Natural killer cell (primary cell): Measurements from ENCODE around the gene SLC15A3. TPM values are rescaled to one million over a fixed set of nuclear protein-coding genes. Genes with fewer than 3 reads are reported as not detected.

Experiments used
- ATAC-seq, 3 donors: fragments of 150-1000 bp in 2 of 3; fragments of 200-7000 bp in 1 of 3; cut with Tn5 transposase; 1 replicate in 1 of 3; 2 replicates in 2 of 3; pipeline ENCODE4 v1.10.0; 2021; ENCODE audit warnings: mild to moderate bottlenecking in 2 of 3, moderate library complexity in 2 of 3
- DNase-seq, 2 donors: peaks; one replicate each; pipeline versions ENCODE4 v3.0.0 to v3.0.0-alpha.2; 2013 to 2021; ENCODE audit warnings: mixed read lengths in 1 of 2
- H3K27ac ChIP-seq: one replicate; pipeline ENCODE4 v1.5.1; 2013; ENCODE audit warnings: mild to moderate bottlenecking, low read length
- H3K27me3 ChIP-seq: one replicate; pipeline ENCODE4 v1.6.1; 2013; ENCODE audit warnings: low read length; ENCODE audit not compliant: control insufficient read depth, insufficient read depth
- H3K36me3 ChIP-seq: one replicate; pipeline ENCODE4 v1.6.1; 2013; ENCODE audit warnings: low read length; ENCODE audit not compliant: control insufficient read depth, insufficient read depth
- H3K4me1 ChIP-seq: one replicate; pipeline ENCODE4 v1.6.1; 2013; ENCODE audit warnings: low read length; ENCODE audit not compliant: control insufficient read depth, insufficient read depth
- H3K4me3 ChIP-seq: one replicate; pipeline ENCODE4 v1.5.1; 2013; ENCODE audit warnings: low read length
- H3K9me3 ChIP-seq: one replicate; pipeline ENCODE4 v1.6.1; 2013; ENCODE audit warnings: low read length; ENCODE audit not compliant: control insufficient read depth, insufficient read depth
- H3K27ac Mint-ChIP-seq, 2 donors: one replicate each; pipeline ENCODE4 v1.8.0; 2022; ENCODE audit warnings: mild to moderate bottlenecking in 2 of 2, mixed read lengths in 2 of 2, moderate library complexity in 1 of 2
- H3K27me3 Mint-ChIP-seq, 2 donors: one replicate each; pipeline ENCODE4 v1.8.0; 2022; ENCODE audit warnings: low read depth in 2 of 2, mixed read lengths in 2 of 2
- H3K36me3 Mint-ChIP-seq: one replicate; pipeline ENCODE4 v1.8.0; 2022; ENCODE audit warnings: mixed read lengths
- H3K4me1 Mint-ChIP-seq, 2 donors: one replicate each; pipeline ENCODE4 v1.8.0; 2022; ENCODE audit warnings: mixed read lengths in 2 of 2
- H3K4me3 Mint-ChIP-seq: one replicate; pipeline ENCODE4 v1.8.0; 2022; ENCODE audit warnings: mild to moderate bottlenecking, moderate library complexity, mixed read lengths
- H3K9me3 Mint-ChIP-seq, 2 donors: one replicate each; pipeline ENCODE4 v1.8.0; 2022; ENCODE audit warnings: mixed read lengths in 2 of 2
- CTCF ChIP-seq: fragments of 200-600 bp; IDR thresholded peaks from one replicate; pipeline ENCODE4 v1.8.0; 2022; ENCODE audit warnings: antibody characterized with exemption
- WGBS: methylation state at CpG from one replicate; pipeline ENCODE4 v1.1.7; 2013; ENCODE audit warnings: missing lambda C conversion rate; ENCODE audit not compliant: insufficient coverage; 5-methylcytosine and 5-hydroxymethylcytosine counted together
- intact Hi-C: fragments of 100-400 bp; cut with micrococcal nuclease; formaldehyde crosslinking; loops from one replicate; pipeline ENCODE4 v1.14.2; 2022
- total RNA-seq, 4 donors: library from RNA; stranded (reverse); fragments of 120-200 nt in 1 of 4; gene quantifications; one replicate each; pipeline versions ENCODE4 v1.2.3 to v1.2.4, GENCODE V29; 2013 to 2022

The SLC15A3 gene
- total RNA-seq, 3 donors from 2014 or later (not counting 1 experiment from before 2014, with no cell fraction given): 11.6 to 26.5 (median 20.1) TPM

DNA sequence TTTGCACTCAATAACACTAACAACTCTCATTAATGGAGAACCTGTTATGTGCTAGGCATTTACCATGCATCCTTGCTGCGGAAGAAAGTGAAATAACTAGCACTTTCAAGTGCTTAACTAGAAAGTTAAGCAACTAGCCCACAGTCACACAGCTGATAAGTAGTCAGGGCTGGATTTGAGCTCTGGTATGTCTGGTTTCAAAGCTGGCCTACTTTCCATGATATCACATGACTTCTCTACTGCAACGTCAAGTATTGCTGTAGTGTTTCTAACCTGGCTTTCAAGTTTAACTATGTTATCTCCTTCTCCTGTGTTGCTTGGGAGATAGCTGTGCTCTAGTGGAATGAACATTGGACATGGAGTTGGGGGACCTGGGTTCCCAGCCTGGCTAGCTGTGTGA is 12.1 kb downstream of the SLC15A3 start:
- DNase-seq: no peak
- Histone ChIP-seq H3K36me3 (no peaks in the 10 kb centered on the region), H3K27ac (no peak overlapping the region), H3K27me3 (no peaks in the 10 kb centered on the region), H3K9me3 (no peaks in the 10 kb centered on the region), H3K4me3 (no peak overlapping the region), H3K4me1 (no peaks in the 10 kb centered on the region)
- no peaks in the 10 kb centered on the region for H3K4me1 Mint-ChIP-seq
- H3K36me3 Mint-ChIP-seq: no peaks in the 10 kb centered on the region
- H3K27ac Mint-ChIP-seq: no peak overlapping the region
- no peaks in the 10 kb centered on the region for H3K27me3 Mint-ChIP-seq
- 82% methylated on average over 2 of the region's 2 CpGs for WGBS
- intact Hi-C loops: no loop called here
- ATAC-seq: no peak
- no peaks in the 10 kb centered on the region for H3K9me3 Mint-ChIP-seq
- H3K4me3 Mint-ChIP-seq: no peak overlapping the region
- no peak for TF ChIP-seq CTCF

DNA sequence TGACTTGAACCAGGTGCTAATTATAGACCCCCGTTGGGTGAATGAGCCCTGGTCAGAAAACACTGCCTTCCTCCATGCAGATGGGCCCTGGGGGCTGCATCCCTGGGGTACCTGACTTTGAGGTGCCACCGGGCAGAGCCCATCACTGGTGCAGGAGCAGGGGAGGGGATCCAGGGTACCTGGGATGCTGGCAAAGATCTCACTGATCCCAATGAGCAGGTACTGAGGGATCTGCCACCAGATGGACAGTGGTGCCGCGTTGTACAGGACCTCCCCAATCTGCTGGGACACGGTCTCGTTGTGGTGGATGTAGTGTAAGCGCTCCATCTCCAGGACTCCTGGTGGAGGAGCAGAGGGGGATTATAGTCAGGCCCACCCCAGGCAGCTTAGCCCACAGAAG is 12.7 kb downstream of the SLC15A3 start:
- no peaks in the 10 kb centered on the region for H3K4me1 ChIP-seq
- H3K36me3 ChIP-seq: no peaks in the 10 kb centered on the region
- no peak for TF ChIP-seq CTCF
- H3K4me3 Mint-ChIP-seq: no peak overlapping the region
- 93% methylated on average over 7 of the region's 7 CpGs for WGBS
- no peaks in the 10 kb centered on the region for H3K9me3 Mint-ChIP-seq
- H3K36me3 Mint-ChIP-seq: no peaks in the 10 kb centered on the region
- no peaks in the 10 kb centered on the region for H3K27me3 ChIP-seq
- no peak overlapping the region for H3K27ac Mint-ChIP-seq
- H3K27ac ChIP-seq: no peak overlapping the region
- H3K4me1 Mint-ChIP-seq: no peaks in the 10 kb centered on the region
- no peaks in the 10 kb centered on the region for H3K9me3 ChIP-seq
- intact Hi-C loops: no loop called here
- no peak for DNase-seq
- no peak overlapping the region for H3K4me3 ChIP-seq
- ATAC-seq: no peak
- no peaks in the 10 kb centered on the region for H3K27me3 Mint-ChIP-seq

DNA sequence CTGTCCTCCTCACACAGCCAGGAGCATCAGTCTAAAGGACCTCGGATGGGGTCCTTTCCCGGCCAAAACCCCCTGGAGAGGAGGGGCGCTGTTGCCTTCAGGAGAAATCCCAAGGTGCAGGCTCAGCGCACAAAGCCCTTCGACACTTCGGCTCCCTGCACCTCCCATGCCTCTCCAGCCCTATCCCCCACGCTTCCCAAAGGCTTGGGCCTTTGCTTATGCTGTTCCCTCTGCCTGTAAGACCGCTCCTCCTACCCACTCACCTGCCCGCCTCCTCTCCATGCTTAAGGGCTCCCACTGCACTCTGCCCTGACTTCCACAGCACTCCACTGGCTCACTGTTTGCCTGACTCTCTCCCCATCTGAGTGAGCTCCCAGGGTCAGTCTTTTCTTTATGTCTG is 13.5 kb downstream of the SLC15A3 start:
- Histone ChIP-seq H3K27ac (no peak overlapping the region), H3K4me1 (no peaks in the 10 kb centered on the region), H3K36me3 (no peaks in the 10 kb centered on the region), H3K27me3 (no peaks in the 10 kb centered on the region), H3K4me3 (no peak overlapping the region), H3K9me3 (no peaks in the 10 kb centered on the region)
- peaks cover 0 to 4% of the 10 kb centered on the region in 2 donors for H3K27me3 Mint-ChIP-seq
- 91% methylated on average over 9 of the region's 9 CpGs for WGBS
- H3K9me3 Mint-ChIP-seq: no peaks in the 10 kb centered on the region
- no peak for ATAC-seq
- TF ChIP-seq CTCF: no peak
- intact Hi-C loops: no loop called here
- no peak overlapping the region for H3K27ac Mint-ChIP-seq
- H3K4me1 Mint-ChIP-seq: no peaks in the 10 kb centered on the region
- no peak for DNase-seq
- no peaks in the 10 kb centered on the region for H3K36me3 Mint-ChIP-seq
- H3K4me3 Mint-ChIP-seq: no peak overlapping the region

- ATAC-seq (no peak), DNase-seq (no peak)
- Mint-ChIP-seq H3K27ac (no peak overlapping the region), H3K27me3 (peaks cover 0 to 4% of the 10 kb centered on the region in 2 donors), H3K36me3 (no peaks in the 10 kb centered on the region), H3K4me3 (no peak overlapping the region), H3K4me1 (no peaks in the 10 kb centered on the region), H3K9me3 (no peaks in the 10 kb centered on the region)
- Histone ChIP-seq H3K27ac (no peak overlapping the region), H3K27me3 (no peaks in the 10 kb centered on the region), H3K4me1 (no peaks in the 10 kb centered on the region), H3K4me3 (no peak overlapping the region), H3K36me3 (no peaks in the 10 kb centered on the region), H3K9me3 (no peaks in the 10 kb centered on the region)
- WGBS: 91% methylated on average over 8 of the region's 8 CpGs
- no peak for TF ChIP-seq CTCF
- intact Hi-C loops: no loop called here
These were observed 14.2 kb downstream of the SLC15A3 start for GRCh38 chr11:60937811-60938210.
